ENCODE data around the gene PRKD2. TPM values are rescaled to one million over a fixed set of nuclear protein-coding genes. Genes with fewer than 3 reads are reported as not detected.

Gene PRKD2
- total RNA-seq, 2 donors from 2014 or later: 76.8 to 129 TPM

DNA sequence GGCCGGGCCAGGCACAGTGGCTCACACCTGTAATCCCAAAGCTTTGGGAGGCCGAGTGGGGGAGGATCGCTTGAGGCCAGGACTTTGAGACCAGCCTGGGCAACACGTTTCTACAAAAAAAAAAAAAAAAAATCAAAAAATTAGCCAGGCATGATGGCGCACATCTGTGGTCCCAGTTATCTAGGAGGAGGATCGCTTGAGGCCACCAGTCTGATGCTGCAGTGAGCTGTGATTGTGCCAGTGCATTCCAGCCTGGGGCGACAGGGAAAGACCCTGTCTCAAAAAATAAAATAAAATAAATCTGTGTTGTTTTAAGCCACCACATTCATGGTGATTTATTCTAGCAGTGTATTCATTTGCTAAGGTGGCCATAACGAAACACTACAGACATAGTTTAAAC, 51.8 kb downstream of the PRKD2 start:
- H3K9me3 Mint-ChIP-seq: no peaks in the 10 kb centered on the region

DNA sequence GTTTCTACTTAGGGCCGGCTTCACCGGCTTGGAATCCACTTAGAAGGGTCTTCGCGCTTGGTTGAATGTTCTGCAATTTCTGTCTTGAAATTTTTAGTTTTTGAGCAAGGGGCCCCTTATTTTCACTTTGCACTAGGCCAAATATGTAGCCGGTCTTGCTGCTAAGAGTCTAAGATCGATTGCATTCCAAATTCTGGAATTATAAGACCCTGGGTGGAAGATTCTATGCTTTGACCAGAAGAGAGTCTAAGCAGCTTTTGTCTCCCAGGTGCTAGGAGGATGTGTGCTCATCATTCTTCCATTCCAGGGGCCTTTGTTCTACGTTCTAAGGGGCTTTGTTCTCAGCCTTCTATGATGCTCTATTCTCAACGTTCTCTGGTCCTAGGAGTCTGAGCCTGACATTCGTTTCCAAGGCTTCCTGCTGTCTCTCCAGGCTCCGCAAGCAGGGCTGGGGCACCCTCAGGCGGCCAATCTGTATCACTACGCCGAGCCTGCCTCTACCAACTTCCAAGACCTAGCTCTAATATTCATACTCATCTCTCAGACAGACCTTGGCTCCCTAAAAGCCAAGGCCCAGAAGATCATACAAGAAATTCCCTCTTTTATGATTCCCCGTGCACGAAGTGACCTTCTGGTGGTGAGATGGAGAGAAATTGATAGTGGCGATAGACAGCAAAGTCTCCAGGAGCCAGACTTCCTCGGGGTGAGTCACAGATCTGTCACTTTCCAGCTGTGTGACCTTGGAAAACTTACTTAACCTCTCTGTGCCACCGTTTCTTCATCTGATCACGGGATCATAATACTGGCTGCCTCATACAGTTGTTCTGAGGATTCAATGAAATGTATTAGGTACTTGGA, 55.0 kb downstream of the PRKD2 start:
- ATAC-seq: peak; percentile 48 to 52

More for the DNA sequence above, 51.8 kb downstream of the PRKD2 start:
- ATAC-seq: no peak
- Mint-ChIP-seq H3K36me3 (no peaks in the 10 kb centered on the region), H3K27ac (no peak overlapping the region)
- DNase-seq (ENCODE audit: low spot score in 2 of 2): no peak

DNA sequence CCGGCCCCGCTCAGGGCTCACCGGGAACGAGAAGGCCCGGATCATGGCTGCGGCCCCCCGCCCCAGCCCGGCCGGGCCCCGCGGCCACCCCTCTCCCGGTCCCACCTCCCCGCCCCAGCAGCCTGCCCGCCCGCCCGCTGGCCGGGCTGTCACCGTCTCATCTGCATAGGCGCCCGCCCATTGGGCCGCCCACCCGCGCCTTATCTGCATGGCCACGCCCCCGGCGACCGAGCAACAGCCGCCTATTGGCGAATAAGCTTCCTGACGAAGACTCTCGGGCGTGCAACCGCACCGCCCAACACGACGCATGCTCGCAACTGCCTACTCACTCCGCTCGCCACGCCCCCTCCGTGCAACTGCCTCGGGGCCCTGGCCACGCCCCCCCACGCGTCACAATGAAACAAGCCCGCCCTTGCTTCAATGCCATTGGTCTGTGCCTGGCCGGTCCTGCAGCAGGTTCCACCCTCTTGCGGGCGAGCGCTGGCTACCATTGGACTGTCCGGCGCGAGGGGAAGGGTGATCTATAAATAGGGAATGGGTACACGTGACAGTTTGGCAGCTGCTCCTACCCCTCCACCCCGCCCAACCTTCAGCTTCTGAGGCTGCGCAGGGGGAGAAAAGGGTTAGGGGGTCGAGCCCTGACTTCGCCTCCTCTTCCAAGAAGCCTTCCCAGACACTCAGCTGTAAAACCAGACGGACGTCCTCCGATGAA, 55.7 kb downstream of the PRKD2 start, which contains the start of gene DACT3:
DACT3 (minus strand) TSS at position 163 of the 712 bp plus-strand sequence; CDS start at position 45, 118 bp downstream.
- Mint-ChIP-seq H3K36me3 (no peaks in the 10 kb centered on the region), H3K27ac (peak within 1 kb of the TSS; percentile 47 to 81), H3K9me3 (no peaks in the 10 kb centered on the region)

More for the DNA sequence above, 55.0 kb downstream of the PRKD2 start:
- no peaks in the 10 kb centered on the region for H3K9me3 Mint-ChIP-seq
- peak; percentile 74 to 79 for DNase-seq (ENCODE audit: low spot score in 2 of 2)
- peak overlapping the region; percentile 23 to 81 for H3K27ac Mint-ChIP-seq
- H3K36me3 Mint-ChIP-seq: no peaks in the 10 kb centered on the region

DNA sequence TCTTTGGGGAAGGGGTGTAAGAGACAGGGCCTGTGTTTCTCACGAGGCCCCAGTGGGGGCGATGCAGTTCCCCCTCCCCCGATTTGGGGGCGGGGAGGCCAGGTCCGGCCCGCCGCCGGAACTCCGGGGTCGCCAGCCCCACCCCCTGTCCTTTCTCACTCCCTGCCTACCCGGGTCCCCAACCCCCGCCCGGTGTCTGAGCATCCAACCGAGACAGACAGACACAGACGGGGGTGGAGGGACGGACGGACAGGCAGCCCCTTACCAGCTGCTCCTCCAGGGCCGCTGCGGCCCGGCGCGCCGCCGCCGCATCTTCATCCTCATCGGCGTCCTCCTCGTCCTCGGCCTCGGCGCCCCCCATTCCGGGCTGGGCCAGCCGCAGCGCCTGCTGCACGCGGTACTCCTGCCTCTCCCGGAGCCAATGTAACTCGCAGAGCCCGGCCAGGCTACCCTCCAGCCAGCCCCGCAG, 56.3 kb downstream of the PRKD2 start:
- H3K9me3 Mint-ChIP-seq: no peaks in the 10 kb centered on the region
- H3K36me3 Mint-ChIP-seq: no peaks in the 10 kb centered on the region
- ATAC-seq: no peak
- no peak for DNase-seq (ENCODE audit: low spot score in 2 of 2)
- H3K27ac Mint-ChIP-seq: peak overlapping the region in 1 of 2 donors; percentile 81

More for the DNA sequence above, 55.7 kb downstream of the PRKD2 start, which contains the start of gene DACT3:
- DNase-seq (ENCODE audit: low spot score in 2 of 2): peak; percentile 100
- peak; percentile 88 to 89 for ATAC-seq

DNA sequence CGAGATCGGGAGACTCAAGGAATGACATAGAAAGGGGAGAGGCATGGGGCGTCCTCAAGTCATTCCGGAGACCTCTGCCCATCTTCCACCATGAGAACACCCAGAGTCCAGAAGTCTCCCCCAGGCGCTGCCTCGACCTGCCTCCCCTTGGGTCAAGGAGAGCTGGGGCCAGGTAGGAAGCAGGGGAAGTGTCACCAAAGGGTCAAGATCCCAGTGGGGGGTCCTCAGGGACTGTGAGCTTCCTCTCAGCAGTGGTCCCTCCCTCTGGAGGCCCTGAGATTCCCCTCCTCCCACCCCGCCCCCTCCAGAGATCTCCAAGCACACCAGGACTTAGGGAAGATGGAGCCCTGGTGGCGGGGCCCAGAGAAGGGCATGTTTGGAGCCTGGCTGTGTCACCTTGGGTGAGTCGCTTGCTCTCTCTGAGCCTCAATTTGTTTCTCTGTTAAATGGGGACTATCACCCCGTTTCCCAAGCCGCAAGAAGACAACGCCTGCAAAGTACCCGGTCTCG, 56.9 kb downstream of the PRKD2 start:
- Mint-ChIP-seq H3K36me3 (no peaks in the 10 kb centered on the region), H3K27ac (no peak overlapping the region), H3K9me3 (no peaks in the 10 kb centered on the region)
- no peak for DNase-seq (ENCODE audit: low spot score in 2 of 2)
- ATAC-seq: no peak

DNA sequence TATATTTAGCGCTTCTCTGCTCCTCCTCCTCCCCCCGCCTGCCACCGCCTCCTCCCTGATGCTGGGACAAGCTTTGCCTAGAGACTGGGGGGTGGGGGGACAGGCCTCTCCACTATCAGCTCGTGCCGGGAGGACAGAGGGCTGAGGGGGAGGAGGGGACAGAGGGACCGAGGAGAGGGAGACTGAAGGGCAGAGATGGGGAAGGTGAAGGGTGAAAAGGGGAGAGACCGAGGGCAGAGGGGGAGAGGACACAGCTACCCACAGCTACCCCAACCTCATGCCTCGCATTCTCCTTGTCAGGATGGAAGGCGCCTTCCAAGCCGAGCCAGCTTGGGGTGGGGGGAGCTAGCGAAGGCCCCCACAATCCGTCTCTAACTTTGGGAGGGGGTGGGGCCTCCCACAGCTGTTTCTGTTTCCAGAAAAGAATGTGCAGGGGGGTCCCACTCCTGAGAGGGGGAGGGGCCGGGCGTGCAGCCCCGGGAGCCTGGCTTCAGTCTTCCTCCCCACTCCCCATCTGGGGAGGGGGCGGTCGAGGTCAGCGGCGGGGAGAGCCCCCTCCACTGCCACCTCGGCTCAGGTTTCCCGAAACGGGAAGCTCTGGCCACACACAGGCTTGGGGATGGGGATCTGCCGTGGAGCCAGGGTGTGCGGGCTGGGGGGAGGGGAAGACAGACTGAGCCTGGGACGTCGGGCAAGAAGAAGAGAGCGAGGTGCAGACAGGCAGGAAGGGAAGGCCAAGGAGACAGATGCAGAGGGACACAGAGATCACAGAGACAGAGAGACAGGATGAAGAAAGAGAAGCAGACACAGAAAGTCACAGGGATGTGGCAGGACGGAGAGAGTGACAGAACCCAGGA, 57.5 kb downstream of the PRKD2 start:
- no peak for ATAC-seq
- DNase-seq (ENCODE audit: low spot score in 2 of 2): no peak
- H3K36me3 Mint-ChIP-seq: no peaks in the 10 kb centered on the region
- no peak overlapping the region for H3K27ac Mint-ChIP-seq
- H3K9me3 Mint-ChIP-seq: no peaks in the 10 kb centered on the region

DNA sequence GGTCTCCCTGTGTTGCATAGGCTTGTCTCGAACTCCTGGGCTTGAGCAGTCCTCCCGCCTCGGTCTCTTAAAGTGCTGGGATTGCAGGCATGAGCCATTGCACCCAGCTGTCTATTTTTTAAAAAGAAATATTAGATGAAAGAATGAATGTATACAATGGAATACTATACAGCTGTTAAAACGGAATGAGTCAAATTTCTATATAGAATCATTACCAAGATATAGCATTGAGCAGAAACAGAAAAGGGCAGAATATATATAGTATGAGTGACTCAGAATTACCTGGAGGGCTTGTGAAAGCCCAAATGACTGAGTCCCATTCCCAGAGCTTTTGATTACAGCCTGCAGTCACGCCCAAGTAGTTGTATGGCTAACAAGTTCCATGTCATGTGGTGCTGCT, 60.4 kb downstream of the PRKD2 start:
- DNase-seq (ENCODE audit: low spot score in 2 of 2): no peak
- ATAC-seq: peak in 1 of 2 donors; percentile 45
- Mint-ChIP-seq H3K36me3 (no peaks in the 10 kb centered on the region), H3K9me3 (no peaks in the 10 kb centered on the region), H3K27ac (peak overlapping the region in 1 of 2 donors; percentile 78)

DNA sequence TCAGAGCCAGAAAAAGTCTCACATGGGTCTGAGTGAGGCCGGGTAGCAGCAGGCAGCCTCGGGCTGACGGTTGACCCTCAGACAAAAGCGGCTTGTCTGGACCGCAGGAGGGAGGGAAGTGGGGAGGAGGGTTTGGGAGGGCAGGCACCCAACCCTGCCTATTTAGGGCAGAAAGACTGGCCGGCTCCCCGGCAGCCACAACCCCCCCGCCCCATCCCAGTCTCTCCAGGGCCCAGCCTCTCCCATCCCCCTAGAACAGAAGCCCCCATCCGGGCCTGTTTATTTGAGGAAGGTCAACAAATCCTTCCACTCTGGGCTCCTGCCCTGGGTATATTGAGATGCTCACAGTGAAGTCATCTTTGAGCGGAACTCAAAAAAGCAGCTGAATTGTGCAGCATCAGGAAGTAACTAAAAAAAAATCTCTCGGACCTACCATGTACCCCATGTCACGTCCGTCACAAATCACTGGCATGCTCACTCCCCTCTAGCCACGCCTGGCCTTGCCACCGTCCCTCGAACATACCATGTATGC, 62.2 kb downstream of the PRKD2 start:
- DNase-seq (ENCODE audit: low spot score in 2 of 2): no peak
- H3K27ac Mint-ChIP-seq: no peak overlapping the region
- no peak for ATAC-seq
- peaks cover 0 to 10% of the 10 kb centered on the region in 2 donors for H3K36me3 Mint-ChIP-seq
- H3K9me3 Mint-ChIP-seq: no peaks in the 10 kb centered on the region

DNA sequence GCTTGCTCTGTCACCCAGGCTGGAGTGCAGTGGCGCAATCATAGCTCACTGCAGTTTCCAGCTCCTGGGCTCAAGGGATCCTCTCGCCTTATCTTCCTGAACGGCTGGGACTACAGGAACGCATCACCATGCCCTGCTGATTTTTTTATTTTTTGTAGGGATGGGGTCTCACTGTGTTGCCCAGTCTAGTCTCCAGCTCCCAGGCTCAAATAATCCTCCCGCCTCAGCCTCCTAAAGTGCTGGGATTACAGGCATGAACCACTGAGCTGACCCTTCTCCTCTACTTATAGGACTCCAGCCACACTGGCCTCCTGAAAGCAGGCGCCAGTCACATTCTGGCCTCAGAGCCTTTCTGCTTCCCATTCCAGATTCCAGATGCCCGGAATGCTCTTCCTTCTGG, 66.5 kb downstream of the PRKD2 start:
- H3K9me3 Mint-ChIP-seq: peaks cover 0 to 7% of the 10 kb centered on the region in 2 donors
- H3K27ac Mint-ChIP-seq: no peak overlapping the region
- DNase-seq (ENCODE audit: low spot score in 2 of 2) (no peak), ATAC-seq (no peak)
- peaks cover 11 to 18% of the 10 kb centered on the region in 2 donors for H3K36me3 Mint-ChIP-seq

DNA sequence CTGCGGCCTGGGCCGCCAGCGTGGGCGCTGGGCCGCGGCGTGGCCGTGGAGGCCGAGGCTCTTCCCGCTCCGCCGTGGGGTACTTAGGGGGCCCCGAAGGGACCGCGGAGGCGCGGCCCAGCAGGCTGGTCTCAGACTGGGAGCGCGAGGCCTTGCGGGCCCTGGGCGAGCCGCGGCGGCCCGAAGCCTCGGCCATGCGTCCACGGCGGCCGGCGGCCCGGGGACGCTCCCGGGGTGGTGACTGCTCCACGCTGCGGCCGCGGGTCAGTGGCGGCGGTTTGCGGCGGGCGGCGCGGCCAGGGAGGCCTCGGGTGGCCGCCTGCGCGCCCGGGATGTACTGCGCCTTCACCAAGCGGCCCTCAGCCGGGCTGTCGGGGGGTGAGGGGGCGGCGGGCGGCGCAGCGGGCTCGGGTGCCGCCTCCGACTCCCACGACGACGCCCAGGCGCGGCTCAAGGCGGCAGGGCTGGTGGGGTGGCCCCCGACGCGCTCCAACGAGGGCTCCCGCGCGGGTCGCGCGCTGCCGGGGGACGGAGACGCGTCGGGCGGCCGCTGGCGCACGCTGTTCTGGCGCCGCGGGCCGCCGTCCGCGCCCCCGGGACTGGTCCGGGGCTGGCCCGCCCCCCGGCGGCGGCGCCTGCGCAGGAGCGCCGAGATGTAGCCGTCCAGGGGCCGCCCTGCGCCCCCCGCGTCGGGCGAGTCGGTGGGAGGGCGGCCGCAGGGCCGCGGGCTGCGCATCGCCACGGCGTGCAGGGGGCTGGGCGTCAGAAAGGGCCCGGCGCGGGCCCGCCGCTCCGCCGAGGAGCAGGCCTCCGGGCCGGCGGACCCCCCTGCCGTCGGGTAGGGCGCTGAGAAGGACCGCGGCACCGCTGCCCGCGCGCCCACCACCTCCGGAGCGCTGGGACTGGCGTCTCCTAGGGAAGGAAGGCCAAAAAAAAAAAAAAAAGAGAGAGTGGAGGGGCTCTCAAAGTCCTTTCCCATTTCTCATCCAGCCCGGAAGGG, 67.7 kb downstream of the PRKD2 start:
- peaks cover 0 to 7% of the 10 kb centered on the region in 2 donors for H3K9me3 Mint-ChIP-seq
- H3K27ac Mint-ChIP-seq: no peak overlapping the region
- DNase-seq (ENCODE audit: low spot score in 2 of 2) (no peak), ATAC-seq (peak; percentile 4 to 16)
- H3K36me3 Mint-ChIP-seq: peaks cover 11 to 18% of the 10 kb centered on the region in 2 donors

DNA sequence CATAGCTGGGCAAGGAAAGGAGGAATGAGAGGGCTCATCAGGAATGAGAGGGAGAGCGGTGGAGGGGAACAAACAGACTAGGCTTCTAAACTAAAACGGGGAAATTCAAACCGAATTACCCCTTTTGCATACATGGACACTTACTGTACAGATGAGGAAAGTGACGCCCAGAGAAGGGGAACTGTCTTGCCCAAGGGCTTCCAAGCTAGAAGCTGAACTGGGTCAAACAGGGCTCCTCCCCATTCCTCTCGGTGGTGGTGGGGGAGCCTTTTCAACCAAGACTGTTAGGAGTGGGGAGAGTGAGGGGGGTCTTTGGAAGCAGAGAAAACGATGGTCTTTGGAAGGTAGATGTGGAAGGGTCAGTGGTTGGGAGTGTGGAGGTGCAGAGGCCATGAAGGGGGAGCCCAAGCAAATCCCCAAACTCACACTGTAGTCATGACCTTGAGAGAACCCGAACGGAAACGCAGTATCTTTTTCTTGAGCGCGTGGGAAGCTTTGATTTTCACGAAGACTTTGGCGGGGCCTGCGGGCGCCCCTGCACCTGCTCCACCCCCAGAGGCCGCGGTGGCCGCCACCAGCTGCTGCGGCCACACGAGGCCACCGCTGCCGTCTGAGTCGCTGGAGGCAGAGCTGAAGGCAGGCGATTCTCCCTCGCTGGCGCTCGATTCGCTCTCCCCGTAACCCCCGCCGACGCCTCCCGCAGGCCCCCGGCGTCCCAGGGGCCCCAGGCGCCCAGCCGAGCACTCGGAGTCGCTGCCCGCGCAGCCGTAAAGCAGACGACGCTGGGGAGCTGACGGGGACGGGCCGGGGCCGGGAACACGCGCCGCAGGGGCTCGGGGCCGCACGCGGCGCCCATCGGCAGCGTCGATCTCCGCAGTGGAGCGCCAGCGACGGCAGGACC, 68.6 kb downstream of the PRKD2 start:
- no peak overlapping the region for H3K27ac Mint-ChIP-seq
- ATAC-seq: peak; percentile 38 to 52
- no peak for DNase-seq (ENCODE audit: low spot score in 2 of 2)
- H3K9me3 Mint-ChIP-seq: peaks cover 0 to 7% of the 10 kb centered on the region in 2 donors
- peaks cover 11 to 18% of the 10 kb centered on the region in 2 donors for H3K36me3 Mint-ChIP-seq

DNA sequence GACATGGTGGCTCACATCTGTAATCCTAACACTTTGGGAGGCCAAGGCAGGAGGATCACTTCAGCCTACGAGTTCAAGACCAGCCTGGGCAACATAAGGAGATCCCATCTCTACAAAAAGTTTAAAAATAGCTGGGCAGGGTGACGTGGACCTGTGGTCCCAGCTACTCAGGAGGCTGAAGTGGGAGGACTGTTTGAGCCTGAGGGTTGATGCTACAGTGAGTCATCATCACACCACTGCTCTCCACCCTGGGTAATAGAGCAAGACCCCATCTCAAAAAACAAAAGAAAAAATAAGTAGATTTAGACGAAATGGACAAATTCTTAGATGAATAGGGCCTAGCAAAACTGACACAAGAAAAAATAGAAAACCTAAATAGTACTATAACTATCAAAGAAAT, 70.5 kb downstream of the PRKD2 start:
- H3K27ac Mint-ChIP-seq: no peak overlapping the region
- H3K36me3 Mint-ChIP-seq: peaks cover 11 to 18% of the 10 kb centered on the region in 2 donors
- DNase-seq (ENCODE audit: low spot score in 2 of 2): no peak
- ATAC-seq: peak in 1 of 2 donors; percentile 41
- peaks cover 0 to 7% of the 10 kb centered on the region in 2 donors for H3K9me3 Mint-ChIP-seq

DNA sequence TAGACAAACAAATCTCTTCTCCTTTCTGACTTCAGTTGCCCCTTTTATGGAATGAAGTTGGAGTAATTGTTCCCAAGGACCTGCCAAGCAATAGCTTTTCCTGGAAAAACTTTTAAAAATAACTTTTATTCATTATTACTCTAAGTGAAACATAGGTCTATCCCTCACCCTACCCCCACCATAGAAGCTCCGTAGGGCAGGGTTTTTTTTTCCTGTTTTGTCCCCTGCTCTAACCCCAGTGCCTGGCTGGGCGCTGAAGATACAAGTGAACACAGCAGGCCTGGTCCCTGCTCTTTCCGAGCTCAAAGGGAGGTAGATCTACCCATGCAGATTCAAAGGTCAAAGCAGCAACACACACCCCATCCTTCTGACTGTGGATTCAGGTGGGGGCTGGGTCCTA, 72.2 kb downstream of the PRKD2 start:
- DNase-seq (ENCODE audit: low spot score in 2 of 2): no peak
- Mint-ChIP-seq H3K36me3 (peaks cover 8 to 11% of the 10 kb centered on the region in 2 donors), H3K9me3 (peaks cover 0 to 7% of the 10 kb centered on the region in 2 donors), H3K27ac (no peak overlapping the region)
- no peak for ATAC-seq

DNA sequence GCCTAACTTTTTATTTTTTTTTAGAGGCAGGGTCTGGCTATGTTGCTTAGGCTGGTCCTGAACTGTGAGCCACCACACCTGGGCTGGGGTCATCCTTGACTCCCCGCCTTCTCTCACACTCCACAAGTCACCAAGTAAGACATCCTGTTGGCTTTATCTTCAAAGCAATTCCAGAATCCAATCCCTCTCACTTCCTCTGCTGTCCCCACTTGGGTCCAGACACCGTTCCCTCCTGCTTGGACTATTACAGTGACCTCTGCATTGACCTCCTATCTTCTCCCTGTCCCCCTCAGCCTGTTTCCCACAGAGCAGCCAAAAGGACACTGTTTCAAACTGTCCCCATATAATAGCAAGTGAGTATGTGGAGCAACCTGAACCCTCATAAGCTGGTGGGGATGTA, 76.3 kb downstream of the PRKD2 start:
- Mint-ChIP-seq H3K27ac (no peak overlapping the region), H3K36me3 (no peaks in the 10 kb centered on the region), H3K9me3 (no peaks in the 10 kb centered on the region)
- ATAC-seq: no peak
- DNase-seq (ENCODE audit: low spot score in 2 of 2): no peak
